Activated naive CD4-positive, alpha-beta T cell treated with anti-CD3 and anti-CD28 coated beads, Interleukin-2, amount 50 U/mL, for 16 hours (primary cell): ENCODE results near the gene PCNT.
"Not testable (repeated sequence)": the region's sequence is repeated elsewhere in the genome, so short reads cannot be mapped to it uniquely, and the experiment has no call there.

ENCODE experiments used
- DNase-seq: peaks from one replicate; pipeline ENCODE4 v3.0.0-alpha.2; 2020

PCNT gene

GRCh38 chr21:46388896-46389295, 64.9 kb downstream of the PCNT start:
- DNase-seq, result no peak

GRCh38 chr21:46390603-46391545, 66.9 kb downstream of the PCNT start:
- DNase-seq, result no peak

- no peak for DNase-seq
Observed at GRCh38 chr21:46391773-46392172, 67.8 kb downstream of the PCNT start.

GRCh38 chr21:46392921-46393320, 69.0 kb downstream of the PCNT start:
- DNase-seq, result no peak

DNA sequence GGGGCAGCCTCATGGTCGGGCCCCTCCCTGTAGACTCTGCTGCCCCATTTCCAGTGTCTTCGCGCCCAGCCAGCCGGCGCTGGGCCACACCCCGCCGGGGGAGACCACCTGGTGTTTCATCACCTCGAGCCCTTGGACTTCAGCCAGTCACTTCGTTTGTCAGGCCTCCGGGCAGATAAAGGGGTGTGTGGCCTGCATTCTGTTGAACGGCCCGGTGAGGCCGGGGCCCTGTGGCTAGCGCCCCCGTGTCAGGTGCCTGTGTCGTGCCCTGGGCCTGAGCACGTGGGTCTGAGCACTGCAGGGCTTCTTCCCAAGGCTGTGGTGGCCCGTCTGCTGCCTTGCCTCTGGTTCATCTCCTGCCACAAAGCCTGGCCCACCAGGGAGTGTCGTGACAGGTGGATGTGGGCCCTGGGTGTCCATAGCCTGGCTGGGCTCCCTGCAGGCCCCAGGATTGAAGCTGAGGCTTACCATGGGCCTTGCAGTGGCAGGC, 69.5 kb downstream of the PCNT start:
- no peak for DNase-seq

DNA sequence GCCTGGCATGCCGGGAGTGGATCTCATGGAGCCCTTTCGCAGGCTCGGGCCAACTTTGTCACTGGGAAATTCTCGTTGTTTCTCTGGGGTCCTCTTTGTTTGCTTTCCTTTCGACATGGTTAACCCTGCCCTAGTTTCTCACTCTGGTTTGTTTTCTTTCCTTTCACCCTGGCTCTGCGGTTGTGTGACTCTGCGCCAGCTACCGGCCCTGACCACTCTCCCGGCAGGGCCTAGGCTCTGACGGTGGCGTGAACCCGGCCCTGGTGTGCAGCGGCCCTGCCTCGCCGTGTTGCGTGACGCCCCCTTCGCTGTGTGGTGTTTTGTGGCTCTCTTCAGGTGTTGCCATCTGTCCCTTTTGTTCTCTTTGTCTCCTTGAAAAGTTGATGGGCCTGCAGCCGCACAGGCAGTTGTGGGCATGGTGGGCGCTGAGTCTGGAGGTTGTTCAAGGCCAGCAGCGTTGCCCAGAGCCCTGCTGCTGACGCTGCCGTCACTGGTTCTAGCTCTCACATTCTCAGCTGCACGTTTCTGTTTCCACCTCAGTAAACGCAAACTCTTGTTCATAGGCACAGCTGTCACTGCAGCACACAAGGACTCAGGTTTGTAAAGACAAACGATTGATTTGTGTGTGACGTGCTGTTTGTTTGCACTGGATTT, 70.1 kb downstream of the PCNT start:
- no peak for DNase-seq

GRCh38 chr21:46394595-46395104, 70.7 kb downstream of the PCNT start:
- no peak for DNase-seq

DNA sequence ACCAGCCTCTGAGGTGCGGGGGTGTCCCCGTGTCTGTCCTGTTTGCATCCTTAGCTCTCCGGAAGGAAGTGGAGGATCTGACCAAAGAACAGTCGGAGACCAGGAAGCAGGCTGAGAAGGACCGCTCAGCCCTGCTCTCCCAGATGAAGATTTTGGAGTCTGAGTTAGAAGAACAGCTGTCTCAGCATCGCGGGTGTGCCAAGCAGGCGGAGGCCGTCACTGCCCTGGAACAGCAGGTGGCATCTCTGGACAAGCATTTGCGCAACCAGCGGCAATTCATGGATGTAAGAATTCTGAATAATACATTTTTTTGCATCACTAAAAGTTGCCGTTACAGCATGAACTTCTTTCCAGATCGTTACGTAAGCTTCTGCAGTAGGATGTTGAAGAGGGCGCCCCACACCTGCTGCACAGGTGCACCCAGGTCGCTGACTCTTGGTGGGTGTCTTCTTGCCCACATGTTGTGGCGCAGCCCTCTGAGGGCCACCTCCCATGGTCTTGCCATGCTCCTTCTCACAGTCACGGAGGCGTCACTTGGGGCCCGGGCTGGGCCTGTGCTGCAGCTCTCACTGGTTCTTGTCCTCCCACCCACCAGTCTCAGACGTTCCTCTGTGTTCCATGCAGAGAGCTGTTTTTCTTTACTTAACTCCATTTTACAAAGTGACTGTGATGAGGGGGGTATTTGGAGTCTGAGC, 73.4 kb downstream of the PCNT start:
- DNase-seq, result no peak

DNA sequence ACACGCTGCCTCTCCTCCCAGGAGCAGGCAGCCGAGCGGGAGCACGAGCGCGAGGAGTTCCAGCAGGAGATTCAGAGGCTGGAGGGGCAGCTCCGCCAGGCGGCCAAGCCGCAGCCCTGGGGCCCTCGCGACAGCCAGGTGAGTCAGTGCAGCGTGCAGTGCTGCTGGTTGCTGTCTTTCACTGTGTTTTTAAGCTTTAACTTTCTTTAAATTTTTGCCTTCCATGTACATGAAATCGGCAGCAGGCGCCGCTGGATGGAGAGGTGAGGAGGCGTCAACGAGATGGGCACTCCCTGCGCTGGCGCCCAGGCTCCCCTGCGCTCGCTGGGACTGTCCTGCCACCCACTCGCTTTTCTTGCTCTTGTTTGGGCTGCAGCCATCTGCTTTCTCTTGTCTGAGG, 74.0 kb downstream of the PCNT start:
- DNase-seq, result no peak

GRCh38 chr21:46399129-46399528, 75.2 kb downstream of the PCNT start:
- no peak for DNase-seq

DNA sequence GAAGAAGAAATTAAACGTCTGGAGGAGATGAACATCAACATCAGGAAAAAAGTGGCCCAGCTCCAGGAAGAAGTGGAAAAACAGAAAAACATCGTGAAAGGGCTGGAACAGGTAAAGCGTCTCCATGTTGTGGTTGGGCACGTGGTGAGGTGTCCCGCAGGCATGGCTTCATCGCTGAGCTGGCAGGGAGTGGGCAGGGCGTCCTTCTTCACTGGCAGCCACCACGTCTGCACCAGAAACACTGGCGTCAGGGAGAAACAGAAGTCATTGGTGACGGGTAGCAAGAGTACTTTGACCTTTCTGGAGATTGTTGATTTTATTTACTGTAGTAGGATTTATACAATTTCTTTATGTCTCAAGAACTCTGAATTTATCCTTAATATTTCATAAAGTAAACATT, 75.7 kb downstream of the PCNT start:
- no peak for DNase-seq

GRCh38 chr21:46401186-46401910, 77.4 kb downstream of the PCNT start:
- no peak for DNase-seq

GRCh38 chr21:46402421-46402820, 78.5 kb downstream of the PCNT start:
- no peak for DNase-seq

DNA sequence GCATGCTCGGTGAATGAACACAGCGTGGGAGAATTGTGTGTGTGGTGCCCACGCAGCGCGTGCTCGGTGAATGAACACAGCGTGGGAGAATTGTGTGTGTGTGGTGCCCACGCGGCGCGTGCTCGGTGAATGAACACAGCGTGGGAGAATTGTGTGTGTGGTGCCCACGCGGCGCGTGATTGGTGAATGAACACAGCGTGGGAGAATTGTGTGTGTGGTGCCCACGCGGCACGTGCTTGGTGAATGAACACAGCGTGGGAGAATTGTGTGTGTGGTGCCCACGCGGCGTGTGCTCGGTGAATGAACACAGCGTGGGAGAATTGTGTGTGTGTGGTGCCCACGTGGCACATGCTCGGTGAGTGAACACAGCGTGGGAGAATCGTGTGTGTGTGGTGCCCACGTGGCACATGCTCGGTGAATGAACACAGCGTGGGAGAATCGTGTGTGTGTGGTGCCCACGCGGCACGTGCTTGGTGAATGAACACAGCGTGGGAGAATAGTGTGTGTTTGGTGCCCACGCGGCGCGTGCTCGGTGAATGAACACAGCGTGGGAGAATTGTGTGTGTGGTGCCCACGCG, 79.4 kb downstream of the PCNT start:
- DNase-seq, result not testable (repeated sequence)

DNA sequence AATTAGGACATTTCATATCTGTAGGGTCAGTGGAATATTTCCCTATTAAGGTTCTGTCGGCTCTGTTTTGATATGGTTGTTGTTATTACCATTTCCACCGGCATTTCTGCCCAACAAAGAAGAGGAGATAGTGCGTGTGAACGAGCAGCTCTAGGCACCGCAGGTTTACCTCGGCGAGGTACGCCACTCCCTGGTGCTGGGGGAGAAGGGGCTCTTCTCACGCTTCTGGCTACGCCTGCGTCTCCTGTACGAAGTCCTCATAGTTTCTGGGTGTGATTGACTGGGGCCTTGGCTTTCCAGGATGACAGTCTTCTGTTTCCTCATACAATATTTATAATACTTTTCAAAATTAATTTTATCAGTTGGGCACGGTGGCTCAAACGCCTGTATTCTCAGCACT, 80.3 kb downstream of the PCNT start:
- DNase-seq, result no peak

- no peak for DNase-seq
Observed at GRCh38 chr21:46406001-46406400, 82.0 kb downstream of the PCNT start.

DNA sequence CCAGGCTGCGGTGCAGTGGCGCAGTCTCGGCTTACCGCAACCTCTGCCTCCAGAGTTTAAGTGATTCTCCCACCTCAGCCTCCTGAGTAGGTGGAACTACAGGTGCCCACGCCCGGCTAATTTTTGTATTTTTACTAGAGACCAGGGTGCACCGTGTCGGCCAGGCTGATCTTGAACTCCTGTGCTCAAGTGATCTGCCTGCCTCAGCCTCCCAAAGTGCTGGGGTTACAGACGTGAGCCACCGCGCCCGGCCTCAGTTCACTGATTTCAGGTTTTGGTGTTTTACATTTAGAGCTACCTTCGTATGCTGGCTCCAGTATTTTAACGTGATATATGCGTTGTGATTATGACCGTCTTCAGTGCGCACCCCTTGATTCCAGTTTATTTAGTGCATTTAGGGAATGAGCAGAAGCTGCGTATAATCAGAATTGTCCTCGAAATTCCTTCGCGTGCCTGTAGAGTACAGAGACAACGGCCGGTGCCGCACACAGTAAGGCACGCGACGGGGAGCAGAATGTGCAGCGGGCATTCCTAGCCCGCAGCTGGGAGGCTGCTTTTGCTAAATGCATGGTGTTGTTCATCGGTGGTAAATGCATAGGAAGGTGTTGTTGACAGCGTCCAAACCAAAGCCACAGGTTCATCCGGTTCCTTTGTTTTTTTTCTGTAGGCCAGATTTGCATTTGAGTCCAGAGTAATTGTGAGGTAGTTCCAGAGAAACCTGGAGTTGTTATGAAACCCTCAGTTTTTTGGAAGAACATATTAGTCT, 85.9 kb downstream of the PCNT start:
- no peak for DNase-seq

- no peak for DNase-seq
Observed at GRCh38 chr21:46410516-46410915, 86.6 kb downstream of the PCNT start.

- DNase-seq, result no peak
Observed at GRCh38 chr21:46411236-46411635, 87.3 kb downstream of the PCNT start.

- no peak for DNase-seq
Observed at GRCh38 chr21:46411691-46412090, 87.7 kb downstream of the PCNT start.
